ENCODE results near the gene CHP2.

DNA sequence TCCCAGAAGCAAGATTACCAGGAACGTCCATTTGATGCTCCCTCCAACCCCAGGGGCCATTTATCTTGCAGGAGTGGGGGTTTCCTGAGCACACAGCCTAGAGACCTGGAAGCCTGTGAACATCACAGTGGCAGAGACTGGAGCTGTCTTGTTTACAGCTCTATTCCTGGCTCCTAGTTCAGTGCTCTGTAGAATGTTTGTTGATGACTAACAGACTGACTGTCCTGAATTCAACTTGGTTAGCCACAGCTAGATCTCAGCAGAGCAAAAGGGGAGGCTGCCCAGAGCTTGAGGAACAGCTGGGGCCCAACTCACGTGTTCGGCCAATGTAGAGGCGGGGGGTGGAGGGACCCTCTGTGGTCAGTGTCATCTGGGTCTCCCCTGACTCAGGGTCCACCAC is 48.4 kb upstream of the CHP2 start:
- TF ChIP-seq, protein P1, sequence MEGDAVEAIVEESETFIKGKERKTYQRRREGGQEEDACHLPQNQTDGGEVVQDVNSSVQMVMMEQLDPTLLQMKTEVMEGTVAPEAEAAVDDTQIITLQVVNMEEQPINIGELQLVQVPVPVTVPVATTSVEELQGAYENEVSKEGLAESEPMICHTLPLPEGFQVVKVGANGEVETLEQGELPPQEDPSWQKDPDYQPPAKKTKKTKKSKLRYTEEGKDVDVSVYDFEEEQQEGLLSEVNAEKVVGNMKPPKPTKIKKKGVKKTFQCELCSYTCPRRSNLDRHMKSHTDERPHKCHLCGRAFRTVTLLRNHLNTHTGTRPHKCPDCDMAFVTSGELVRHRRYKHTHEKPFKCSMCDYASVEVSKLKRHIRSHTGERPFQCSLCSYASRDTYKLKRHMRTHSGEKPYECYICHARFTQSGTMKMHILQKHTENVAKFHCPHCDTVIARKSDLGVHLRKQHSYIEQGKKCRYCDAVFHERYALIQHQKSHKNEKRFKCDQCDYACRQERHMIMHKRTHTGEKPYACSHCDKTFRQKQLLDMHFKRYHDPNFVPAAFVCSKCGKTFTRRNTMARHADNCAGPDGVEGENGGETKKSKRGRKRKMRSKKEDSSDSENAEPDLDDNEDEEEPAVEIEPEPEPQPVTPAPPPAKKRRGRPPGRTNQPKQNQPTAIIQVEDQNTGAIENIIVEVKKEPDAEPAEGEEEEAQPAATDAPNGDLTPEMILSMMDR (optimal IDR thresholded peaks at IDR 0.05 in 1 of 3, IDR thresholded peaks at IDR 0.05 in 1 of 3, conservative IDR thresholded peaks at IDR 0.05 in 1 of 3; ENCODE audit: extremely low read depth in 1 of 3, insufficient read depth in 2 of 3, low read length in 3 of 3): no peak
- TF ChIP-seq EZH2 (IDR thresholded peaks at IDR 0.05; ENCODE audit: low read length): no peak
